Neural crest cell (in vitro differentiated cells): ENCODE data around the gene VMAC. TPM values are rescaled to one million over a fixed set of nuclear protein-coding genes. Genes with fewer than 3 reads are reported as not detected.
"Not testable (repeated sequence)": the region's sequence is repeated elsewhere in the genome, so short reads cannot be mapped to it uniquely, and the experiment has no call there.

ENCODE experiments used
- DNase-seq: peaks from one replicate; pipeline ENCODE4 v3.0.0; 2021; ENCODE audit warnings: low read depth, mixed read lengths, low spot score
- H3K27ac Mint-ChIP-seq: one replicate; pipeline ENCODE4 v1.8.0; 2021; ENCODE audit warnings: mild to moderate bottlenecking, mixed read lengths; ENCODE audit not compliant: unreplicated experiment
- H3K27me3 Mint-ChIP-seq: 2 replicates; pipeline ENCODE4 v1.8.0; 2021; ENCODE audit warnings: low read depth, mild to moderate bottlenecking, mixed read lengths
- H3K36me3 Mint-ChIP-seq: 2 replicates; pipeline ENCODE4 v1.8.0; 2021; ENCODE audit warnings: low read depth, mild to moderate bottlenecking, mixed read lengths
- H3K4me1 Mint-ChIP-seq: 2 replicates; pipeline ENCODE4 v1.8.0; 2021; ENCODE audit warnings: mixed read lengths
- H3K4me3 Mint-ChIP-seq: one replicate; pipeline ENCODE4 v1.8.0; 2021; ENCODE audit warnings: mild to moderate bottlenecking, mixed read lengths
- H3K9me3 Mint-ChIP-seq: 2 replicates; pipeline ENCODE4 v1.8.0; 2021; ENCODE audit warnings: mixed read lengths
- CTCF ChIP-seq: fragments of 200-600 bp; sonication (generic); conservative IDR thresholded peaks from 2 replicates; pipeline ENCODE4 v1.5.0; 2021; ENCODE audit warnings: antibody characterized with exemption, mild to moderate bottlenecking
- total RNA-seq: library from RNA; stranded (reverse); gene quantifications from 2 replicates; pipeline ENCODE4 v1.2.1, GENCODE V29; 2021

The VMAC gene
- total RNA-seq, 1 donor from 2014 or later: 0.89 TPM

- DNase-seq: no peak
- no peaks in the 10 kb centered on the region for H3K36me3 Mint-ChIP-seq
Measured at GRCh38 chr19:5864725-5865486, 39.8 kb upstream of the VMAC start.

GRCh38 chr19:5865772-5866171 lies 38.9 kb upstream of the VMAC start:
- no peak for DNase-seq
- Mint-ChIP-seq H3K27me3 (peaks cover 4% of the 10 kb centered on the region), H3K9me3 (no peaks in the 10 kb centered on the region), H3K36me3 (no peaks in the 10 kb centered on the region), H3K4me3 (no peak overlapping the region), H3K4me1 (no peaks in the 10 kb centered on the region), H3K27ac (no peak overlapping the region)
- no peak for TF ChIP-seq CTCF

More at GRCh38 chr19:5864725-5865486, 39.8 kb upstream of the VMAC start:
- peak overlapping the region; percentile 36 for H3K27ac Mint-ChIP-seq
- H3K27me3 Mint-ChIP-seq: peaks cover 4% of the 10 kb centered on the region
- no peaks in the 10 kb centered on the region for H3K4me1 Mint-ChIP-seq
- no peak overlapping the region for H3K4me3 Mint-ChIP-seq
- no peaks in the 10 kb centered on the region for H3K9me3 Mint-ChIP-seq
- peak; percentile 40 for TF ChIP-seq CTCF

- H3K4me1 Mint-ChIP-seq: no peaks in the 10 kb centered on the region
- DNase-seq: no peak
- peaks cover 4% of the 10 kb centered on the region for H3K27me3 Mint-ChIP-seq
- H3K36me3 Mint-ChIP-seq: no peaks in the 10 kb centered on the region
- no peaks in the 10 kb centered on the region for H3K9me3 Mint-ChIP-seq
- H3K27ac Mint-ChIP-seq: peak overlapping the region; percentile 89
- TF ChIP-seq CTCF: no peak
- no peak overlapping the region for H3K4me3 Mint-ChIP-seq
Measured at GRCh38 chr19:5867201-5868136, 37.2 kb upstream of the VMAC start.

GRCh38 chr19:5870986-5871394 lies 33.7 kb upstream of the VMAC start:
- Mint-ChIP-seq H3K27ac (no peak overlapping the region), H3K36me3 (no peaks in the 10 kb centered on the region), H3K4me3 (no peak overlapping the region), H3K27me3 (peaks cover 4% of the 10 kb centered on the region), H3K4me1 (no peaks in the 10 kb centered on the region), H3K9me3 (no peaks in the 10 kb centered on the region)
- DNase-seq: no peak
- no peak for TF ChIP-seq CTCF

- H3K36me3 Mint-ChIP-seq: no peaks in the 10 kb centered on the region
- no peak overlapping the region for H3K4me3 Mint-ChIP-seq
- peaks cover 4% of the 10 kb centered on the region for H3K27me3 Mint-ChIP-seq
- H3K9me3 Mint-ChIP-seq: no peaks in the 10 kb centered on the region
- no peak overlapping the region for H3K27ac Mint-ChIP-seq
- DNase-seq: no peak
- TF ChIP-seq CTCF: no peak
- H3K4me1 Mint-ChIP-seq: peaks cover 5% of the 10 kb centered on the region
Measured at GRCh38 chr19:5873617-5874199, 31.0 kb upstream of the VMAC start.

GRCh38 chr19:5874496-5874895 lies 30.2 kb upstream of the VMAC start:
- H3K9me3 Mint-ChIP-seq, H3K4me1 Mint-ChIP-seq: not testable (repeated sequence)

More at GRCh38 chr19:5874496-5874895, 30.2 kb upstream of the VMAC start:
- not testable (repeated sequence) for DNase-seq, H3K4me3 Mint-ChIP-seq, H3K27me3 Mint-ChIP-seq, H3K36me3 Mint-ChIP-seq
- H3K27ac Mint-ChIP-seq: peak overlapping the region; percentile 57
